ENCODE measurements around the gene SULT2B1. TPM values are rescaled to one million over a fixed set of nuclear protein-coding genes. Genes with fewer than 3 reads are reported as not detected.

Gene SULT2B1
- total RNA-seq, 2 experiments from 2014 or later = not detected

DNA sequence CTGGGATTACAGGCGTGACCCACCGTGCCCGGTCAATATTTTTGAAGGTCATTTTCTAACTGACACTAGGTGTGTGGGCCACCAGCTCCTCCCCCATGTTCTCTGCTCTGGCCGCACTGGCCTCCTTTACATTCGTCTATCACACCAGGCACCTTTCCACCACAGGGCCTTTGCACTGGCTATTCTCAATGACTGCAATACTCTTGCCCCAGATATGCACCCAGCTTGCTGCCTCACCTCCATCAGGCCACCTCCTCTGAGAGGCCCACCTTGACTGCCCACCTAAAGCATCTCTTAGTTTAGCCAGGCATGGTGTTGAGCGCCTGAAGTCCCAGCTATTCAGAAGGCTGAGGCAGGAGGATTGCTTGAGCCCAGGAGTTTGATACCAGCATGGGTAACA is 10.2 kb upstream of the SULT2B1 start:
- H3K27me3 Mint-ChIP-seq = no peaks in the 10 kb centered on the region
- no peaks in the 10 kb centered on the region for H3K4me1 Mint-ChIP-seq (ENCODE audit: low read depth)
- no peaks in the 10 kb centered on the region for H3K9me3 Mint-ChIP-seq
- Histone ChIP-seq H3K4me1 (ENCODE audit: insufficient read depth, low read length) (no peaks in the 10 kb centered on the region), H3K36me3 (ENCODE audit: insufficient read depth, low read length) (no peaks in the 10 kb centered on the region), H3K9me3 (ENCODE audit: control insufficient read depth in 1 of 2, insufficient read depth in 1 of 2, low read length in 2 of 2) (no peaks in the 10 kb centered on the region), H3K27ac (ENCODE audit: low read depth in 1 of 2, low read length in 2 of 2) (no peak overlapping the region), H3K4me3 (ENCODE audit: low read length) (no peak overlapping the region), H3K27me3 (ENCODE audit: control insufficient read depth in 1 of 2, insufficient read depth in 2 of 2, low read length in 2 of 2) (peaks cover 0 to 2% of the 10 kb centered on the region in 2 experiments)
- H3K4me3 Mint-ChIP-seq = no peak overlapping the region
- CTCF ChIA-PET = no interaction called here
- no peaks in the 10 kb centered on the region for H3K36me3 Mint-ChIP-seq (ENCODE audit: low read depth)
- intact Hi-C loops (cut with DNase I, micrococcal nuclease) = no loop called here
- DNase-seq (no peak), ATAC-seq (ENCODE audit: poor library complexity) (no peak)
- POLR2A ChIA-PET = interaction anchor here (0.6 kb wide), 1 partner anchor 242 kb away, joined by 3 read pairs; no protein-coding TSS in a partner anchor
- no peak overlapping the region for H3K27ac Mint-ChIP-seq
- TF ChIP-seq CTCF (IDR thresholded peaks at IDR 0.05) = no peak

- no peaks in the 10 kb centered on the region for H3K36me3 ChIP-seq (ENCODE audit: insufficient read depth, low read length)
- Mint-ChIP-seq H3K27me3 (no peaks in the 10 kb centered on the region), H3K4me3 (no peak overlapping the region), H3K27ac (no peak overlapping the region), H3K9me3 (no peaks in the 10 kb centered on the region), H3K36me3 (ENCODE audit: low read depth) (no peaks in the 10 kb centered on the region), H3K4me1 (ENCODE audit: low read depth) (no peaks in the 10 kb centered on the region)
- no peak overlapping the region for H3K27ac ChIP-seq (ENCODE audit: low read depth in 1 of 2, low read length in 2 of 2)
- H3K4me1 ChIP-seq (ENCODE audit: insufficient read depth, low read length) = no peaks in the 10 kb centered on the region
- H3K9me3 ChIP-seq (ENCODE audit: control insufficient read depth in 1 of 2, insufficient read depth in 1 of 2, low read length in 2 of 2) = peaks cover 0 to 1% of the 10 kb centered on the region in 2 experiments
- peaks cover 0 to 2% of the 10 kb centered on the region in 2 experiments for H3K27me3 ChIP-seq (ENCODE audit: control insufficient read depth in 1 of 2, insufficient read depth in 2 of 2, low read length in 2 of 2)
- POLR2A ChIA-PET = no interaction called here
- no peak for DNase-seq
- no peak for ATAC-seq (ENCODE audit: poor library complexity)
- intact Hi-C loops (cut with DNase I, micrococcal nuclease) = no loop called here
- CTCF ChIA-PET = no interaction called here
- no peak overlapping the region for H3K4me3 ChIP-seq (ENCODE audit: low read length)
- TF ChIP-seq CTCF (IDR thresholded peaks at IDR 0.05) = no peak
Measured at GRCh38 chr19:48543121-48543710, 8.8 kb upstream of the SULT2B1 start.

GRCh38 chr19:48544856-48545750 is 6.9 kb upstream of the SULT2B1 start:
- no peaks in the 10 kb centered on the region for H3K36me3 Mint-ChIP-seq (ENCODE audit: low read depth)
- Histone ChIP-seq H3K4me3 (ENCODE audit: low read length) (no peak overlapping the region), H3K27me3 (ENCODE audit: control insufficient read depth in 1 of 2, insufficient read depth in 2 of 2, low read length in 2 of 2) (peaks cover 0 to 2% of the 10 kb centered on the region in 2 experiments), H3K36me3 (ENCODE audit: insufficient read depth, low read length) (no peaks in the 10 kb centered on the region), H3K4me1 (ENCODE audit: insufficient read depth, low read length) (no peaks in the 10 kb centered on the region), H3K27ac (ENCODE audit: low read depth in 1 of 2, low read length in 2 of 2) (no peak overlapping the region), H3K9me3 (ENCODE audit: control insufficient read depth in 1 of 2, insufficient read depth in 1 of 2, low read length in 2 of 2) (peaks cover 0 to 5% of the 10 kb centered on the region in 2 experiments)
- H3K4me1 Mint-ChIP-seq (ENCODE audit: low read depth) = no peaks in the 10 kb centered on the region
- intact Hi-C loops (cut with DNase I, micrococcal nuclease) = no loop called here
- ATAC-seq (ENCODE audit: poor library complexity) = no peak
- no peaks in the 10 kb centered on the region for H3K9me3 Mint-ChIP-seq
- no peak for TF ChIP-seq CTCF (IDR thresholded peaks at IDR 0.05)
- DNase-seq = no peak
- no peaks in the 10 kb centered on the region for H3K27me3 Mint-ChIP-seq
- POLR2A ChIA-PET = no interaction called here
- no peak overlapping the region for H3K4me3 Mint-ChIP-seq
- CTCF ChIA-PET = no interaction called here
- no peak overlapping the region for H3K27ac Mint-ChIP-seq
